NCI-H1694 (cell line): Measurements from ENCODE around the gene PRSS21.

Experiments used
- DNase-seq: peaks from one replicate; lab custom pipeline; 2025; lab: John Stamatoyannopoulos, UW

PRSS21 gene

DNA sequence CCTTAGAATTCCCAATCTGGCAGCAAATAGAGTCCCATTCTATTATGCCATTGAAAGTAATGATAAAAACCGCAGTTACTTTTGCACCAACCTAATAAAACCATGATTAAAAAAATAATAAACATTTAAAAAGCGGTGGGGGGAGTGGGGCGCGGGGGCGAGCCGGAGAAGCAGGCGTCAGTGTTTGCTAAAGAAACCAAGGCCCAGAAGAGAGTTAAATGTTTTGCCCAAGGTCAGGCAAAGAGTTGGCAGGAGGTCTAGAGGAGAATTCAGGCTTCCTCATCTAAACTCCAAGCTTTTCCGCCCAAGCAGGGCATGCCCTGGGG is 50.6 kb downstream of the PRSS21 start:
- DNase-seq: no peak

DNA sequence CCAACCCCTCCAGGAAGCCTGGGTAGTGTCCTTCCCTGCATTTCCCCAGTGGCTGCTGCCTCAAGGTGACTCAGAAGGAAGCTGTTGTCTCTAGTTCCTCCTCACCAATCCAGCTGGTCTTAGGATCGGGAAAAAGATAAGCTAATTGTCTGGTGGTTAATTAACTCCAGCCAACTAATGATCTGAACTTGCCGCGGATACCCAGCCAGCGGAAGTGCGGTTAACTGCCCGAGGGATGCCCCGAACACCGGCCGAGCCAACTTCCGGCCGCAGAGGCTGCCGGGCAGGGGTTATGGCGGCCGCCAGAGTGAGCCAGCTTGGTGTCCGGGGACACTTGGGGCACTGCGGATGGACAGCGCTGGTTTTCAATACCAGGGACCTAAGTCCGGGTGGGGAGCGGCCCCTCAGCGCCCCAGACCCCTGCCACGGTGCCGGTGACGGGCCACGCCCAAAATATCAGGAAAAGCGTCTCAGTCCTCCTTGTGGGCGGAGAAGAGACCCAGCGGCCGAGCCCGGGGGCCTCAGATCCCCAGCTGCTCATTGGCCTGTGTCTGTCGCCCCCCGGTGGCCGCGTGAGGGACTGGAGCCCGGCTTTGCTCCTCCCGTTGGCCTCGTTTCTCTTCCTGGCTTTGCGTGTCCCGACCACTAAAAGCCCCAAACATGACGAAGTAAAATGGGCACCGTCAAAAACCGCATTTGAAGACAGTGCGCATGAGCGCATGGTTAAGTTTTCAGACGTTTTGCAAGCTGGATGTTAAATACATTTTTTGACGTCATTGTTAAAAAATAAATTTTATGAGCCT is 51.2 kb downstream of the PRSS21 start:
- peak; percentile 74 for DNase-seq
